A673 (cell line): Measurements from ENCODE around the gene CNTN5. TPM values are rescaled to one million over a fixed set of nuclear protein-coding genes. Genes with fewer than 3 reads are reported as not detected.

Experiments used
- BruUV-seq: library from RNA; stranded (reverse); fragments of 400-500 nt; replicated peaks from 2 replicates; lab custom pipeline; 2021; lab: Mats Ljungman, UMichigan
- CTCF ChIA-PET: fragments of 300-600 bp; sonication (Branson Sonifier 250); formaldehyde crosslinking; loops from one replicate; lab custom pipeline; 2022; ENCODE audit warnings: antibody characterized with exemption; lab: Charles Lee
- POLR2A ChIA-PET: fragments of 300-600 bp; sonication (Branson Sonifier 250); formaldehyde crosslinking; loops from one replicate; lab custom pipeline; 2022; ENCODE audit warnings: antibody characterized with exemption; ENCODE audit not compliant: low non-redundant PET; lab: Charles Lee
- DNase-seq: peaks from one replicate; pipeline ENCODE4 v3.0.0-alpha.2; 2015; ENCODE audit warnings: low spot score
- H3K27ac ChIP-seq: fragments of 200-600 bp; sonication (generic); 2 replicates; pipeline ENCODE4 v1.5.1; 2016; ENCODE audit warnings: mixed run types, low read depth, mild to moderate bottlenecking, mixed read lengths, antibody characterized with exemption, low read length; ENCODE audit not compliant: poor library complexity, severe bottlenecking
- H3K27me3 ChIP-seq: fragments of 200-600 bp; sonication (generic); replicated peaks from 2 replicates; pipeline ENCODE4 v1.6.1; 2017; ENCODE audit warnings: mixed run types, low read depth, mild to moderate bottlenecking, mixed read lengths, antibody characterized with exemption, low read length; ENCODE audit not compliant: insufficient read depth, poor library complexity
- H3K36me3 ChIP-seq: fragments of 200-600 bp; sonication (generic); 2 replicates; pipeline ENCODE4 v1.6.1; 2016; ENCODE audit warnings: mixed run types, mild to moderate bottlenecking, mixed read lengths, antibody characterized with exemption, low read length; ENCODE audit not compliant: insufficient read depth, poor library complexity, severe bottlenecking
- H3K4me1 ChIP-seq: fragments of 200-600 bp; sonication (generic); 2 replicates; pipeline ENCODE4 v1.6.1; 2017; ENCODE audit warnings: mixed run types, mild to moderate bottlenecking, mixed read lengths, antibody characterized with exemption, low read length; ENCODE audit not compliant: insufficient read depth, poor library complexity, severe bottlenecking
- H3K4me3 ChIP-seq: fragments of 200-600 bp; sonication (generic); 2 replicates; pipeline ENCODE4 v1.5.1; 2016; ENCODE audit warnings: low read depth, mixed run types, mild to moderate bottlenecking, mixed read lengths, low read length; ENCODE audit not compliant: poor library complexity, severe bottlenecking
- H3K9me3 ChIP-seq: fragments of 200-600 bp; sonication (generic); 2 replicates; pipeline ENCODE4 v1.6.1; 2016; ENCODE audit warnings: mixed run types, low read depth, mild to moderate bottlenecking, mixed read lengths, antibody characterized with exemption, low read length; ENCODE audit not compliant: poor library complexity, severe bottlenecking
- EZH2 ChIP-seq: fragments of 200-600 bp; sonication (generic); IDR thresholded peaks from 2 replicates; pipeline ENCODE4 v1.6.1; 2017; ENCODE audit warnings: borderline replicate concordance, low read depth, mild to moderate bottlenecking, mixed read lengths, antibody characterized with exemption, low read length; ENCODE audit not compliant: poor library complexity, severe bottlenecking
- intact Hi-C: fragments of 100-400 bp; cut with micrococcal nuclease; formaldehyde crosslinking; loops from one replicate; pipeline ENCODE4 v1.10.0; 2022; ENCODE audit not compliant: unreplicated experiment
- total RNA-seq: library from RNA; stranded (reverse); gene quantifications from 2 replicates; pipeline ENCODE4 v1.2.3, GENCODE V29; 2021
- TF ChIP-seq, protein P1 (sequence below): fragments of 300-800, 200-600 bp; sonication (generic); conservative IDR thresholded peaks from 2 replicates; pipeline ENCODE4 v1.5.1; 2017; ENCODE audit warnings: low read depth, mild to moderate bottlenecking, antibody characterized with exemption, low read length, moderate library complexity, mixed read lengths

Gene CNTN5
- total RNA-seq, 1 experiment from 2014 or later: 0.80 TPM

DNA sequence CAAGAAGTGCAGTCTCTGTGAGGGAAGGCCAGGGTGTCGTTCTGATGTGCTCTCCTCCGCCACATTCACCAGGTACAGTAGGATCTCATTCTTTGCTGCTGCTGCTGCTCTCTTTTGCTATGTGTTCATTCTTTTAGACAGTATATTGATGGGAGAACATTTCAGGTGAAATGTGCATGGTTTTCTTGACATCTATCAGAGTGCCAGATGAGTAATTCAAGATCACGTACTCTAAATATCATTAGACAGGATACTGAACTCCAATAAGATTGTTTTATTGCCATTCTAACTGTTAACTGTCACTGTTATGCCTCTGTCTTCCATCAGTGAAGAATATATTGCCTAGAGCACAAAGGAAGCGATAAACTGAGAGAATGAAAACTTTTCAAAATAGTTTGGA, 895.3 kb downstream of the CNTN5 start:
- Histone ChIP-seq H3K27me3 (no peaks in the 10 kb centered on the region), H3K4me1 (no peaks in the 10 kb centered on the region), H3K27ac (no peak overlapping the region), H3K36me3 (no peaks in the 10 kb centered on the region), H3K9me3 (peaks cover 17% of the 10 kb centered on the region), H3K4me3 (no peak overlapping the region)
- TF ChIP-seq, protein P1, sequence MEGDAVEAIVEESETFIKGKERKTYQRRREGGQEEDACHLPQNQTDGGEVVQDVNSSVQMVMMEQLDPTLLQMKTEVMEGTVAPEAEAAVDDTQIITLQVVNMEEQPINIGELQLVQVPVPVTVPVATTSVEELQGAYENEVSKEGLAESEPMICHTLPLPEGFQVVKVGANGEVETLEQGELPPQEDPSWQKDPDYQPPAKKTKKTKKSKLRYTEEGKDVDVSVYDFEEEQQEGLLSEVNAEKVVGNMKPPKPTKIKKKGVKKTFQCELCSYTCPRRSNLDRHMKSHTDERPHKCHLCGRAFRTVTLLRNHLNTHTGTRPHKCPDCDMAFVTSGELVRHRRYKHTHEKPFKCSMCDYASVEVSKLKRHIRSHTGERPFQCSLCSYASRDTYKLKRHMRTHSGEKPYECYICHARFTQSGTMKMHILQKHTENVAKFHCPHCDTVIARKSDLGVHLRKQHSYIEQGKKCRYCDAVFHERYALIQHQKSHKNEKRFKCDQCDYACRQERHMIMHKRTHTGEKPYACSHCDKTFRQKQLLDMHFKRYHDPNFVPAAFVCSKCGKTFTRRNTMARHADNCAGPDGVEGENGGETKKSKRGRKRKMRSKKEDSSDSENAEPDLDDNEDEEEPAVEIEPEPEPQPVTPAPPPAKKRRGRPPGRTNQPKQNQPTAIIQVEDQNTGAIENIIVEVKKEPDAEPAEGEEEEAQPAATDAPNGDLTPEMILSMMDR: no peak
- no peak for TF ChIP-seq EZH2
- CTCF ChIA-PET: no interaction called here
- BruUV-seq: no TSS peak
- intact Hi-C loops: no loop called here
- no peak for DNase-seq
- POLR2A ChIA-PET: no interaction called here

DNA sequence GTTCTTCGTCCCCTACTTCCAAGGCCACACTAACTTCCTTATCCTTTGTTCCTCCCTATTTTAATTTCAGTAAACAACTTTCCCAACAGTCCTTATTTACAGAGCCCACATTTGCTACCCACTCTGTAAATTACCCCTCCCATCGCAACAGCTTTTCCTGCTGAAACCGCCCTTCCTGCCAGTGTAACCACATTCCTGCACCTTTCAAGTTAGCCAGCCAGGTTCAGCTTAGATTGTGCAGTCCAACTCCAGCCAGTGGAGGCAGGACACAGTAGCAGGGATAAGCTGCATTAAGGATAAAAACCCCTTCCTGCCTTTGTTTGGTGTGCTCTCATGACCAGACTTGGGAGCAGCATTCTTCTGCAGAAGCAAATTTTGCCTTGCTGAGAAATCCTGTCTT, 898.0 kb downstream of the CNTN5 start:
- intact Hi-C loops: no loop called here
- BruUV-seq: no TSS peak
- no peak overlapping the region for H3K27ac ChIP-seq
- no peaks in the 10 kb centered on the region for H3K36me3 ChIP-seq
- H3K4me3 ChIP-seq: no peak overlapping the region
- H3K4me1 ChIP-seq: no peaks in the 10 kb centered on the region
- no peaks in the 10 kb centered on the region for H3K27me3 ChIP-seq
- ChIA-PET CTCF (no interaction called here), POLR2A (no interaction called here)
- H3K9me3 ChIP-seq: peaks cover 17% of the 10 kb centered on the region
- no peak for TF ChIP-seq EZH2
- TF ChIP-seq, protein P1: no peak
- DNase-seq: no peak

GRCh38 chr11:99920956-99921355, 900.2 kb downstream of the CNTN5 start:
- Histone ChIP-seq H3K4me1 (no peaks in the 10 kb centered on the region), H3K27ac (no peak overlapping the region), H3K36me3 (no peaks in the 10 kb centered on the region), H3K27me3 (no peaks in the 10 kb centered on the region), H3K9me3 (peaks cover 17% of the 10 kb centered on the region), H3K4me3 (no peak overlapping the region)
- DNase-seq: no peak
- CTCF ChIA-PET: no interaction called here
- BruUV-seq: no TSS peak
- intact Hi-C loops: no loop called here
- POLR2A ChIA-PET: no interaction called here
- TF ChIP-seq, protein P1: no peak
- no peak for TF ChIP-seq EZH2
